Loucy (cell line): Measurements from ENCODE around the gene GABRB2.

Experiments
- EZH2phosphoT487 ChIP-seq: fragments of 200-600 bp; IDR thresholded peaks from 2 replicates; pipeline ENCODE4 v1.6.1; 2018; ENCODE audit warnings: antibody characterized with exemption, mild to moderate bottlenecking, moderate library complexity, borderline replicate concordance
- TF ChIP-seq, protein P1 (sequence below): fragments of 200-600 bp; sonication (generic); conservative IDR thresholded peaks from 2 replicates; pipeline ENCODE4 v1.5.1; 2014; ENCODE audit warnings: mild to moderate bottlenecking, antibody characterized with exemption, low read length

DNA sequence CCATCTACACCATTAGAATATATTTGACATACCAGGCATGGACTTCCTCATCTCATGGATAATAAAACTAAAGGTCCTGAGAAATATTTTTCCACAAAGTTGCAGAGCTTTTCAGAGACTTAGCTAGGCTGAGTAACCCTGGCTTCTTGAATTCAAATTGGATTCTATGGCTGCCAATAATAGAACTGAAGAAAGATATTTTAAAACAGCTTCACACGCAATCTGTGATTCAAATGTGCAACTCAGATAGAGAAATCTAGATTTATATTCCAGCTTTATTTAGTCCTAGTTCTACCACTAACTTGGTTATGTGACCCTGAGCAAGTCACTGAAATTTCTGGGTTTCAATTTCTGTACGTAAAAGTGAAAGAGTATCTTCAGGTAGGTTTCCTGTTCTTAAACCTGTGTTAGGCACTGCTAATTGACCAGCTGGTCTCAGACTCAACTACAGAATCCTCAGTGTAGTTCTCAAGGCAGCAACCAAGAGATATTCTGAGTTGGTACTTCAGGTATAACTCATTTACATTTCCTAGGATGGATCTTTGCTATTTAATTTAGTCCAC, 235.3 kb downstream of the GABRB2 start:
- TF ChIP-seq, protein P1, sequence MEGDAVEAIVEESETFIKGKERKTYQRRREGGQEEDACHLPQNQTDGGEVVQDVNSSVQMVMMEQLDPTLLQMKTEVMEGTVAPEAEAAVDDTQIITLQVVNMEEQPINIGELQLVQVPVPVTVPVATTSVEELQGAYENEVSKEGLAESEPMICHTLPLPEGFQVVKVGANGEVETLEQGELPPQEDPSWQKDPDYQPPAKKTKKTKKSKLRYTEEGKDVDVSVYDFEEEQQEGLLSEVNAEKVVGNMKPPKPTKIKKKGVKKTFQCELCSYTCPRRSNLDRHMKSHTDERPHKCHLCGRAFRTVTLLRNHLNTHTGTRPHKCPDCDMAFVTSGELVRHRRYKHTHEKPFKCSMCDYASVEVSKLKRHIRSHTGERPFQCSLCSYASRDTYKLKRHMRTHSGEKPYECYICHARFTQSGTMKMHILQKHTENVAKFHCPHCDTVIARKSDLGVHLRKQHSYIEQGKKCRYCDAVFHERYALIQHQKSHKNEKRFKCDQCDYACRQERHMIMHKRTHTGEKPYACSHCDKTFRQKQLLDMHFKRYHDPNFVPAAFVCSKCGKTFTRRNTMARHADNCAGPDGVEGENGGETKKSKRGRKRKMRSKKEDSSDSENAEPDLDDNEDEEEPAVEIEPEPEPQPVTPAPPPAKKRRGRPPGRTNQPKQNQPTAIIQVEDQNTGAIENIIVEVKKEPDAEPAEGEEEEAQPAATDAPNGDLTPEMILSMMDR, result no peak
- TF ChIP-seq EZH2phosphoT487, result no peak
